TTC549 (cell line): ENCODE measurements around the gene R3HDM2.
"Not testable (repeated sequence)": the region's sequence is repeated elsewhere in the genome, so short reads cannot be mapped to it uniquely, and the experiment has no call there.

Source experiments
- FAIRE-seq: peaks from 2 replicates; lab custom pipeline; 2012; peaks lifted over from hg19 to GRCh38; lab: Jason Lieb, UNC

The R3HDM2 gene

DNA sequence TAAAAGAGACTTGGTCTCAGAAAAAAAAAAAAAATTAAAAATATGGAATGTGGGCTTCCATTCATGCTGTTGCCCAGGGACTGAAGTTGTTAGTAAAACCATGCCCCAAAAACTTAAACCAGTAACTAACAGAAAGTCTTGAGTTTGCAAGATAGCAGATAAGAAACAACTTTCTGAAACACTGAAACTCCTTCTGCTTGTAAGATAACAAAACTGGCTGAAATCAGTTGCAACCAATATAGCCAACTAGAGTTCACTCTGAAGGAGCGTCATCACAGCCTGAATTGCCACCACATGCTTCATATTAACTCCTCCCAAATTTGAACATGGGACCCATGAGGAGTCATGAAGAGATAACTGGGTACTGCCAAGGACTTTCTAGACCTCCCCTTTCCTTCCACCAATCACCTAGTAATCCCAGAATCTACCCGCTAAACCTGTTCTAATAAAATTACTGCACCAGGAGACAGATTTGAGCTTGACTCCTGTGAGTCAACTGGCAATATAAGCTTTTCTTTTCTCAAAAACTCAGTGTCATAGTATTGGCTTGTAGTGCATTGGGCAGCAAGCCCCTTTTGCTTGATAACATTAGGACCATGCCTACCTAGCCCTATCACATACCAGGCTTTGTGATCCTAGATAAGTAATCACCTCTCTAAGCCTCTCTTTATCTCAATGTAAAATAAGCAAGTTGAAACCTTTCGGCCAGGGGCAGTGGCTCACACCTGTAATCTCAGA is 53.6 kb downstream of the R3HDM2 start:
- FAIRE-seq = no peak

GRCh38 chr12:57372233-57372632 is 58.6 kb downstream of the R3HDM2 start:
- no peak for FAIRE-seq

DNA sequence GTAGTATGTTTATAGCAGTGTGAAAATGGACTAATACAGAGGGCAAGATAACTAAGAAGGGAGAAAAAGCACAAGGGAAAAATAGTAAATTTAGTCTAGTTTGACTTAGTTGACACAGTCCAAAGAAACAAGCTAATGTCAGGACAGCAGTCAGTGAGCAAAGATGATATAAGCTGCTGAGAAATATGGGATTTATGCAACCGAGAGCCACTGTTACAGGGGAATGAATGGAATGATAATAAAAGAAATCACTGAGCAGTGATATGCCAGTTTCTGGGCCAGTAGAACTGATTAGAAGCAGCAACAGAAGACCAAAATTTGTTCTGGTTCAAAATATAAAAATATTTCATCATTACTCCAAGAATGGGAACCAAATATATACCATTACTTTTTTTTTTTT is 60.1 kb downstream of the R3HDM2 start:
- no peak for FAIRE-seq

DNA sequence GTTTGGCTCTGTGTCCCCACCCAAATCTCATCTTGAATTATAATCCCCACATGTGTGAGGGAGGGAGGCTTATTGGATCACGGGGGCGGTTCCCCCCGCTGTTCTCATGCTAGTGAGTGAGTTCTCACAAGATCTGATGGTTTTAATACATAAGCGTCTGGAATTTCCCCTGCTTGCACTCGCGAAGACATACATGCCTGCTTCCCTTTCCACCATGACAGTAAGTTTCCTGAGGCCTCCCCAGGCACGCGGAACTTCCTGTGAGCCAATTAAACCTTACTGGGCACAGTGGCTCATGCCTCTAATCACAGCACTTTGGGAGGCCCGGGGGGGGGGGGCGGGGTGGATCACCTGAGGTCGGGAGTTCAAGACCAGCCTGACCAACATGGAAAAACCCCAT is 60.8 kb downstream of the R3HDM2 start:
- no peak for FAIRE-seq

DNA sequence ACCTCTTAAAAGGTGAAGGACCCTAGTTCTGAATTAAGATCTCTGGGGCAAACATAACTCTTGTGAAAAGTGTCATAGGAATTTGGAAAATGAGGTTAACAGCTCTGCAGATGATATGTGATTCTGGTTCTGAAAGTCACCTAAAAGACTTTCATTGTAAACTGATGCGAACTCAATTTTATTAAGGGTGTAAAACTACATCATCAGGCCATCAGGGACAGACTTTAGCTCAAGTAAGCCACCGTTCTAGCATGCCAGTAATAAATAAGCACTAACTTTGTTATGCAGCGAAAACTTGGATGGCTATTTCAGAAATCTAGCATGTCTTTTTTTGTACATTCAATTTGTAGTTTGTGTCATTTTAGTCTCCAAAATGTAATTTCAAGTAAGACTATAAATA is 61.6 kb downstream of the R3HDM2 start:
- no peak for FAIRE-seq

GRCh38 chr12:57368349-57369095 is 62.3 kb downstream of the R3HDM2 start:
- no peak for FAIRE-seq

DNA sequence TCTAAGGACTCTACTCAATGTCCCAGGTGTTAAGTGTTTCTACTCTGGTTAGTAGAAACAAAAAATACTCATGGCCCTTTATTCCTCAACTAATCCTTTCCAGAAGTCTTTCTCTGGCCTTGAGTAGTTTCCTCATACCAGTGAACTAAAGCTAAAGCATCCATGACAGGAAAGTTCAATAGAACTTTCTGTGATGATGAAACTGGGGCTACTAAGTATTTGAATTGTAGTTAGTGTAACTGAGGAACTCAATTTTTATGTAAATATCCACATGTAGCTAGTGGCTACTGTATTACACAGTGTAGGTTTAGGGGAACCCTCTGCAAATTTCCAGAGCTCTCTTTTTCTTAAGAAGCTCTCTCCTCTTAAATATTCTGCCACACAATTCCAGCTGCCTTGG is 63.7 kb downstream of the R3HDM2 start:
- FAIRE-seq = no peak

DNA sequence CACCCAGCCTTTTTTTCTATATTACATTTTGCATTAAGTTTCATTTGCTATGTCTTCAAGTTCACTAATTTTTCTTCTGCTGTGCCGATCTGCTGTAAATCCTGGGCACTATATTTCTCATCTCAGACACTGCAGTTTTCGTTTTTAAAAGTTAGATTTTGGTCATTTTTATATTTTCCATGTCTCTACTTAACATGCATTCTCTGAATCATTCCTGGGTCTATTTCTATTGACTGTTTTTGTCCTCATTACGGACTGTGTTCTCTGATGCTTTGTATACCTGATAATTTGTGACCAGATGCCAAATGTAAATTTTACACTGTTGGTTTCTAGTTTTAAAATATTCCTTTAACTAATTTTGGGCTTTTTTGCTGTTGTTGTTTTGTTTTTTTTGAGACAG is 64.5 kb downstream of the R3HDM2 start:
- FAIRE-seq = no peak

GRCh38 chr12:57364156-57364555 is 66.7 kb downstream of the R3HDM2 start:
- not testable (repeated sequence) for FAIRE-seq

DNA sequence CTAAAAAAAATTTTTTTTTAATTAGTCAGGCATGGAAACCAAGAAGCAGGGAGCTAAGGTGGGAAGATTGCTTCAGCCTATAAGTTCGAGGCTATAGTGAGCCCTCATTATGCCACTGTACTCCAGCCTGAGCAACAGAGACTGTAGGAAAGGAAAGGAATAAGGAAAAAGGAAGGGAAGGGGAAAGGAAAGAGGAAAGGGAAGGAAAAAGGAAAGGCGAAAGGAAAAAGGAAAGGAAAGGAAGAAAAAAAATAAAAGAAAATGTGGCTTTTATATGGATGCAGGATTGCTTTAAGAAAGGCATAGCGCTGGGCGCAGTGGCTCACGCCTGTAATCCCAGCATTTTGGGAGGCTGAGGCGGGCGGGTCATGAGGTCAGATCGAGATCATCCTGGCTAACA is 70.4 kb downstream of the R3HDM2 start:
- no peak for FAIRE-seq

GRCh38 chr12:57358646-57359045 is 72.2 kb downstream of the R3HDM2 start:
- no peak for FAIRE-seq

DNA sequence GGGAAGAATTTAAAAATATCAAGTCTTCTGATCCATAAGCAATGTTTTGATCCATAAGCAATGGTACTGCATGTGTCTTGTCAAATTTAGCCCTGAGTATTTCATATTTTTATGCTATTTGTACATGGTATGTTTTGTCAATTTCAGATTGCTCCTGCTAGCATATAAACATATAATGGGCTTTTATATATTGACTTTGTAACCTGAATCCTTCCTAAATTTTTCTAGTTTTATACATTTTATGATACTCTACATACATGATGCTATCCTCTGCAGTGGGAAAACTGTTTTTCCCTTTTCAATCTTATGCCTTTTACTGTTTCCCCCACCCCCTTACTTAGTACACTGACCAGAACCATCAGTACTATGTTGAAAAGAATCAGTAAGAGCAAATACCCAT is 75.1 kb downstream of the R3HDM2 start:
- no peak for FAIRE-seq

GRCh38 chr12:57352166-57352565 is 78.7 kb downstream of the R3HDM2 start:
- FAIRE-seq = no peak

GRCh38 chr12:57347284-57347683 is 83.6 kb downstream of the R3HDM2 start:
- no peak for FAIRE-seq

DNA sequence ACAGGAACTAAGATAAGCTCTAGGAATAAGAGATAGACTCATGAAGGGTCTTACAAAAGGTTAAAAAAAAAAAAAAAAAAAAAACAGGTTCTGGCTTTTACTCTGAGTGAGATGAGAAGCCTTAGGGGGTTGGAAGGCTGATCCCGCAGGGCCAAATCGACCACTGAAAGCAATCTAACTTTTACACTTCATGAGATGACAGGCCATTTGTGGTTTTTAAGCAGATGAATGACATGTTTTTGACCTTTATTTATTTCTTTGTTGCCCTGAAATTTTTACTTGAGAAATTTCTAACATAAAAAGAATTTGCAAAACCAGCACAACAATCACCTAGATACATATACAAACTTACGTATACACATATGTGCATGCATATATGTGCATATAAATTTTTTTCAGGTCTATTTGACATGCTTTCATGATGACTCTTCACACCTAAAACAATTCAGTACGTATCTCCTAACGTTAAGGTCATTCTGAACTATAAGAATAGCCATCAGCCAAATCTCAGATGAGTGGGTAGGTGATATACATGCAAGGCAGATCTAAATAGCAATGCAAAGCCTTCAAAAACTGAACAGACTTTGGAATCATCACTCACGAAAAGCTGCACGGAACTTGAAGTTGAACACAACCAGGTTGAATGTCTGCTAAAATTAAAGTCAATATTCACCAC is 87.0 kb downstream of the R3HDM2 start:
- FAIRE-seq = no peak

DNA sequence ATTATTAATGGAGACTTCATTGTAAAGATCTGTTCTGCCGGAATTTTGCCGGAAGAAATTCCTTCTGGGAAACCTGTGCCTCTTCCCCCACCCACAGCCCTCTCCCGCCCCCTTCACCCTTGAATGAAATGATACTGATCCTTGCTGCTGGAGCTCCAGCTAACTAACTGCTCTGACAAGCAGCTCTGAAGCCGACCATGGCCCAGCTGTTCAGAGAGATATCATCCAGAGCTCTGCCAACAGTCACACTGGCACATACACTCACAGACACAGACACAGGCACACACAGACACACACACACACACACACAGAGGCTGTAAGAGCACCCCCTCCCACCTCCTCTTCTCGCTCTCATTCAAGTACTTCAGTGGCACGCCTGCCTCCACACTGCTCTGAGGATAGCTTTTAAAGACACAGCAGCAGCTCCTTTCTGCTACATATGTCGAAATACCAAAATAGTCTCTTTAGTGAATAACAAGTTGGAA is 88.6 kb downstream of the R3HDM2 start:
- no peak for FAIRE-seq

GRCh38 chr12:57341275-57341990 is 89.4 kb downstream of the R3HDM2 start:
- no peak for FAIRE-seq

- no peak for FAIRE-seq
These were observed 90.7 kb downstream of the R3HDM2 start for GRCh38 chr12:57340104-57340503.

- FAIRE-seq = not testable (repeated sequence)
These were observed 94.5 kb downstream of the R3HDM2 start for GRCh38 chr12:57336299-57336698.

DNA sequence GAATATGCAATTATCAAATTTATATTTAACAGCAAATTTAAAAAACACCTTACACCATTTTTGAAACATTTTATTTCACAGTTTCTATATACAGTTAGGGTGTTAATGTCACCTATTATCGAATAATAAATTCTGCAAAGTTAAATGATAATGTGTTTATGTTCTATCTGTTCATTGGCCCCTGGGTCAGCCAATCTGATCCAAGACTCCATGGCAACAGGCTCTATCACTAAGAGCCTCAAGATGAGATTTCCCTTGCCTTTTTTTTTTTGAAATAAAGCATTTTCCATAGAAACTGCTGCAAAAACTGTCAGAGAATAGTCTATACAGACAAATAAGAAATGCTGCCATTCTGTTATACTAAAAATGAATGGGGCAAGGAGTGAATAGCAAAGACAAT is 96.6 kb downstream of the R3HDM2 start:
- FAIRE-seq = no peak

DNA sequence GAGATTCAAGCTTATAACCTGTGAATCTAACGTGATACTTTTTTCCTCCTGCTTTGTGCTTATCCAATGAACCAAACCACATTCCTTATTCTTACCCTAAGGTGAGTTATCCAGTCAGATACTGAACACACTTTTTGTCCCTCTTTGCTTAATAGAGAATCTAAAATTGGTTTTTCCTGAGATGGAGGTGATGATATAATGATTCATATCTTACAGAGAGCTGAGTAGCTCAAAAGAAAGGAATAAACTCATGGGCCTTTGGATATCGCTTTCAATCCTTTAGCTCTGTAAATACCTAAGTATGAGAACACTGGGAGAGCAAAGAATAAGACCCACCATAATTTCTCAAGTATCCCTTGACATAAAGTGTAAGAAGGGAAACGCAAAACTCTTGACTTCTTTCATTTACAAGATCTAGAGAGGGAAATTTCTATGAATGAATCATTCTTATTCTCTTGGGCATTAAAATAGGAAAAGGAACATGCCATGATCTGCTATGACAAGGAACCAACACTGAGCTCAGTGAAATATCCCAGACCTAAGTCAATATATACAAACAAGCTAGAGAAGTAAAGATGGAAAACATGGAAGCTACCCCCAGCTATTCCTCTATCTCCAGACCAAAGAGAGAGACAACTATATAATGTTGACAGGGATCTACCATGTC is 98.1 kb downstream of the R3HDM2 start:
- no peak for FAIRE-seq

GRCh38 chr12:57330992-57331391 is 99.9 kb downstream of the R3HDM2 start:
- no peak for FAIRE-seq
